Ascending aorta (tissue), 2 donors: Measurements from ENCODE around the gene RAX2. TPM values are rescaled to one million over a fixed set of nuclear protein-coding genes. Genes with fewer than 3 reads are reported as not detected.

Experiments
- DNase-seq, 2 donors: peaks; one replicate each; pipeline ENCODE4 v3.0.0-alpha.2; 2019; ENCODE audit warnings: low spot score in 2 of 2
- H3K27ac ChIP-seq, 2 donors: fragments of 200-600 bp; sonication (generic); one replicate each; pipeline ENCODE4 v1.5.1; 2016 to 2017; ENCODE audit warnings: mild to moderate bottlenecking in 1 of 2
- H3K27me3 ChIP-seq: fragments of 200-600 bp; sonication (generic); one replicate; pipeline ENCODE4 v1.5.1; 2017
- H3K36me3 ChIP-seq, 2 donors: fragments of 200-600 bp; sonication (generic); one replicate each; pipeline ENCODE4 v1.5.1; 2016
- H3K4me1 ChIP-seq, 2 donors: fragments of 200-600 bp; sonication (generic); one replicate each; pipeline ENCODE4 v1.5.1; 2016 to 2017; ENCODE audit warnings: mild to moderate bottlenecking in 1 of 2
- H3K4me3 ChIP-seq, 2 donors: fragments of 200-600 bp; sonication (generic); one replicate each; pipeline ENCODE4 v1.5.1; 2016 to 2017; ENCODE audit warnings: mild to moderate bottlenecking in 1 of 2
- H3K9me3 ChIP-seq, 2 donors: fragments of 200-600 bp; sonication (generic); one replicate each; pipeline ENCODE4 v1.5.1; 2016
- CTCF ChIP-seq, 3 experiments: fragments of 200-600 bp in 2 of 3; fragments of 450-650 bp in 1 of 3; sonication (generic) in 2 of 3; IDR thresholded peaks; one replicate each; pipeline ENCODE4 v1.5.1; 2016 to 2019; ENCODE audit warnings: antibody characterized with exemption in 3 of 3, mild to moderate bottlenecking in 1 of 3, moderate library complexity in 1 of 3
- intact Hi-C: fragments of 100-400 bp; cut with DNase I; formaldehyde crosslinking; loops from one replicate; pipeline ENCODE4 v1.15.1; 2023
- total RNA-seq: library from RNA; depleted of rRNA; stranded (reverse); fragments of >200 nt; gene quantifications from one replicate; pipeline ENCODE4 v1.1.0, GENCODE V29; 2016

Gene RAX2
- total RNA-seq, 1 donor from 2014 or later: not detected

GRCh38 chr19:3723883-3724282 is 48.1 kb downstream of the RAX2 start:
- Histone ChIP-seq H3K27ac (no peak overlapping the region), H3K9me3 (no peaks in the 10 kb centered on the region), H3K36me3 (no peaks in the 10 kb centered on the region), H3K27me3 (peaks cover 28% of the 10 kb centered on the region), H3K4me1 (no peaks in the 10 kb centered on the region), H3K4me3 (no peak overlapping the region)
- no peak for DNase-seq
- intact Hi-C loops: no loop called here
- TF ChIP-seq CTCF (IDR thresholded peaks at IDR 0.05): no peak

DNA sequence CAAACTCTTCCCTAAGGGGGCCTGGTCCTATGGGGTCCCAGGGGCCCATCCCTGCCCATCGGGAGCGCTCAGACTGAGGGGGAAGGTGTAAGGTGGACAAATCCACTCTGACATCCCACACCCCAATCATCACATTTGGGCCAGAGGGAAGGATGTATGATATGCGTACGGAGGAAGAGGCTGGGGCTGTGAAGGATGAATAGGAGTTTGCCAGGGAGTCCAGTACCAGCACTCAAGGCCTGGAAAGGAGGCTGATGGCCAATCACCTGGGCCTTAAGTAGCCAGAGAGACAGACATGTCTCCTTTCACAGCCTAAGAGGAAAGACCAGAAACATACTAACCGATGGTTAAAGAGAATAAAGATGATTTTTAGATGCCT is 48.9 kb downstream of the RAX2 start:
- Histone ChIP-seq H3K27ac (no peak overlapping the region), H3K4me3 (no peak overlapping the region), H3K27me3 (peaks cover 28% of the 10 kb centered on the region), H3K4me1 (no peaks in the 10 kb centered on the region), H3K36me3 (no peaks in the 10 kb centered on the region), H3K9me3 (no peaks in the 10 kb centered on the region)
- no peak for TF ChIP-seq CTCF (IDR thresholded peaks at IDR 0.05)
- DNase-seq: no peak
- intact Hi-C loops: no loop called here

GRCh38 chr19:3722443-3723109 is 49.5 kb downstream of the RAX2 start:
- no peaks in the 10 kb centered on the region for H3K36me3 ChIP-seq
- no peak overlapping the region for H3K4me3 ChIP-seq
- intact Hi-C loops: no loop called here
- H3K4me1 ChIP-seq: no peaks in the 10 kb centered on the region
- H3K27me3 ChIP-seq: peaks cover 28% of the 10 kb centered on the region
- no peak for DNase-seq
- H3K9me3 ChIP-seq: no peaks in the 10 kb centered on the region
- no peak for TF ChIP-seq CTCF (IDR thresholded peaks at IDR 0.05)
- H3K27ac ChIP-seq: no peak overlapping the region

- no peak for TF ChIP-seq CTCF (IDR thresholded peaks at IDR 0.05)
- peak overlapping the region in 1 of 2 donors; percentile 11 for H3K4me3 ChIP-seq
- peaks cover 28% of the 10 kb centered on the region for H3K27me3 ChIP-seq
- H3K9me3 ChIP-seq: no peaks in the 10 kb centered on the region
- H3K27ac ChIP-seq: no peak overlapping the region
- no peaks in the 10 kb centered on the region for H3K36me3 ChIP-seq
- H3K4me1 ChIP-seq: no peaks in the 10 kb centered on the region
- intact Hi-C loops: no loop called here
- DNase-seq: no peak
These were observed 50.1 kb downstream of the RAX2 start for GRCh38 chr19:3721887-3722442.

- peak in 1 of 2 donors; percentile 85 for DNase-seq
- no peaks in the 10 kb centered on the region for H3K4me1 ChIP-seq
- no peak overlapping the region for H3K27ac ChIP-seq
- peak in 1 of 3 experiments; percentile 13 for TF ChIP-seq CTCF (IDR thresholded peaks at IDR 0.05)
- H3K27me3 ChIP-seq: peaks cover 28% of the 10 kb centered on the region
- H3K36me3 ChIP-seq: no peaks in the 10 kb centered on the region
- intact Hi-C loops: no loop called here
- peak overlapping the region in 1 of 2 donors; percentile 11 for H3K4me3 ChIP-seq
- H3K9me3 ChIP-seq: no peaks in the 10 kb centered on the region
These were observed 50.7 kb downstream of the RAX2 start for GRCh38 chr19:3721131-3721886.
